Cardiac fibroblast (primary cell): ENCODE measurements around the gene RIOK1.

Experiments
- DNase-seq, 2 donors: peaks; one replicate each; pipeline versions ENCODE4 v3.0.0 to v3.0.0-alpha.2; 2010; ENCODE audit warnings: low read depth in 2 of 2
- H3K4me3 ChIP-seq, 2 donors: replicated peaks in 1 of 2; 1 replicate in 1 of 2; 2 replicates in 1 of 2; pipeline ENCODE4 v1.5.1; 2011; ENCODE audit warnings: low read depth in 2 of 2, low read length in 2 of 2, mild to moderate bottlenecking in 2 of 2, moderate library complexity in 1 of 2
- CTCF ChIP-seq: IDR thresholded peaks from one replicate; pipeline ENCODE4 v1.5.1; 2011; ENCODE audit warnings: low read depth, mild to moderate bottlenecking, low read length, inconsistent platforms

The RIOK1 gene

GRCh38 chr6:7410851-7411250, 21.2 kb downstream of the RIOK1 start:
- DNase-seq: no peak
- H3K4me3 ChIP-seq: no peak overlapping the region
- TF ChIP-seq CTCF: no peak

GRCh38 chr6:7411328-7411727, 21.7 kb downstream of the RIOK1 start:
- no peak for DNase-seq
- no peak overlapping the region for H3K4me3 ChIP-seq
- TF ChIP-seq CTCF: no peak

GRCh38 chr6:7413151-7413823, 23.7 kb downstream of the RIOK1 start:
- TF ChIP-seq CTCF: no peak
- no peak for DNase-seq
- H3K4me3 ChIP-seq: no peak overlapping the region

- TF ChIP-seq CTCF: no peak
- DNase-seq: peak; percentile 75 to 90
- H3K4me3 ChIP-seq: no peak overlapping the region
Measured at GRCh38 chr6:7414811-7415210, 25.2 kb downstream of the RIOK1 start.

GRCh38 chr6:7417684-7418083, 28.1 kb downstream of the RIOK1 start:
- TF ChIP-seq CTCF: no peak
- H3K4me3 ChIP-seq: no peak overlapping the region
- no peak for DNase-seq

- TF ChIP-seq CTCF: no peak
- no peak overlapping the region for H3K4me3 ChIP-seq
- DNase-seq: no peak
Measured at GRCh38 chr6:7418238-7418905, 28.8 kb downstream of the RIOK1 start.
